NCI-H2029 treated with DMSO at 0.1 percent for 48 hours (cell line): Measurements from ENCODE around the gene MINDY4.

Experiments used
- DNase-seq: peaks from one replicate; lab custom pipeline; 2025; lab: John Stamatoyannopoulos, UW

The MINDY4 gene

GRCh38 chr7:30743371-30744074 is 27.7 kb upstream of the MINDY4 start:
- DNase-seq, result no peak

- DNase-seq, result no peak
These were observed 27.2 kb upstream of the MINDY4 start for GRCh38 chr7:30744075-30744417.

- DNase-seq, result no peak
These were observed 25.8 kb upstream of the MINDY4 start for GRCh38 chr7:30745261-30745941.

GRCh38 chr7:30750010-30750409 is 21.2 kb upstream of the MINDY4 start:
- DNase-seq, result no peak

- no peak for DNase-seq
These were observed 20.2 kb upstream of the MINDY4 start for GRCh38 chr7:30750683-30751650.

GRCh38 chr7:30751696-30752273 is 19.4 kb upstream of the MINDY4 start, which contains the start of gene INMT:
INMT (plus strand) TSS chr7:30752135; CDS start chr7:30752151, 16 bp downstream.
- no peak for DNase-seq

GRCh38 chr7:30752484-30752883 is 18.7 kb upstream of the MINDY4 start:
- DNase-seq, result no peak

- no peak for DNase-seq
These were observed 18.2 kb upstream of the MINDY4 start for GRCh38 chr7:30752979-30753378.

GRCh38 chr7:30754315-30754877 is 16.8 kb upstream of the MINDY4 start:
- no peak for DNase-seq

- no peak for DNase-seq
These were observed 15.6 kb upstream of the MINDY4 start for GRCh38 chr7:30755384-30756154.

- DNase-seq, result no peak
These were observed 13.9 kb upstream of the MINDY4 start for GRCh38 chr7:30757342-30757692.

GRCh38 chr7:30760514-30761213 is 10.6 kb upstream of the MINDY4 start:
- no peak for DNase-seq

- DNase-seq, result no peak
These were observed 9.7 kb upstream of the MINDY4 start for GRCh38 chr7:30761214-30762156.

- no peak for DNase-seq
These were observed 6.9 kb upstream of the MINDY4 start for GRCh38 chr7:30764030-30764975.

GRCh38 chr7:30765408-30765807 is 5.8 kb upstream of the MINDY4 start:
- DNase-seq, result no peak

- no peak for DNase-seq
These were observed 408 bp upstream of the MINDY4 start for GRCh38 chr7:30770845-30771173.

GRCh38 chr7:30771880-30772425 is 736 bp downstream of the MINDY4 start:
- DNase-seq, result no peak

GRCh38 chr7:30772984-30773383 is 1.8 kb downstream of the MINDY4 start:
- no peak for DNase-seq
